Dermis microvascular lymphatic vessel endothelial cell (primary cell): ENCODE data around the gene TUBGCP3. TPM values are rescaled to one million over a fixed set of nuclear protein-coding genes. Genes with fewer than 3 reads are reported as not detected.

Experiments used
- DNase-seq, 2 donors: peaks; one replicate each; pipeline versions ENCODE4 v3.0.0 to v3.0.0-alpha.2; 2010; ENCODE audit warnings: low read depth in 2 of 2
- total RNA-seq: library from RNA; depleted of rRNA; stranded (reverse); fragments of >200 nt; gene quantifications from 2 replicates; pipeline ENCODE4 v1.2.1, GENCODE V29; 2014

The TUBGCP3 gene
- total RNA-seq, 1 donor from 2014 or later: 16.0 TPM

- DNase-seq: no peak
Observed at GRCh38 chr13:112442483-112443090, 145.4 kb downstream of the TUBGCP3 start.

- no peak for DNase-seq
Observed at GRCh38 chr13:112441779-112442310, 146.1 kb downstream of the TUBGCP3 start.

- no peak for DNase-seq
Observed at GRCh38 chr13:112441226-112441625, 146.7 kb downstream of the TUBGCP3 start.

GRCh38 chr13:112438515-112438914 lies 149.4 kb downstream of the TUBGCP3 start:
- no peak for DNase-seq

- no peak for DNase-seq
Observed at GRCh38 chr13:112438094-112438493, 149.9 kb downstream of the TUBGCP3 start.

- DNase-seq: no peak
Observed at GRCh38 chr13:112435973-112436372, 152.0 kb downstream of the TUBGCP3 start.

Other genes starting within 250 kb of the TUBGCP3 start
- not detected in 2 replicates for gene SPACA7, start 211.8 kb downstream of the TUBGCP3 start, total RNA-seq
- gene ATP11A, start 101.9 kb upstream of the TUBGCP3 start, total RNA-seq: 11.2 and 25.0 TPM in 2 replicates